Skin epidermis (tissue), 12 donors: ENCODE measurements around the gene FAM83C.

ENCODE experiments used
- H3K27ac ChIP-seq, 21 experiments: fragments of 200-600 bp; sonication (generic) in 11 of 21; one replicate each; pipeline ENCODE4 v1.5.0; 2020; ENCODE audit warnings: mild to moderate bottlenecking in 3 of 21, inconsistent platforms in 2 of 21, moderate library complexity in 2 of 21
- H3K4me3 ChIP-seq, 7 experiments: fragments of 200-600 bp; sonication (generic) in 2 of 7; one replicate each; pipeline ENCODE4 v1.5.0; 2020; ENCODE audit warnings: inconsistent platforms in 2 of 7, mild to moderate bottlenecking in 2 of 7, moderate library complexity in 1 of 7

FAM83C gene

GRCh38 chr20:35291654-35292503 lies at the start of gene FAM83C:
FAM83C (minus strand) TSS chr20:35292425; CDS start chr20:35292304, 121 bp downstream.
- Histone ChIP-seq H3K27ac (peak within 1 kb of the TSS in 20 of 21 experiments; percentile 13 to 90 (median 80)), H3K4me3 (peak within 1 kb of the TSS; percentile 26 to 47 (median 32))

- H3K4me3 ChIP-seq: no peak overlapping the region
- no peak overlapping the region for H3K27ac ChIP-seq
Measured at GRCh38 chr20:35341366-35342028, 49.3 kb upstream of the FAM83C start.

GRCh38 chr20:35340436-35340835 lies 48.2 kb upstream of the FAM83C start:
- H3K4me3 ChIP-seq: no peak overlapping the region
- no peak overlapping the region for H3K27ac ChIP-seq

- no peak overlapping the region for H3K4me3 ChIP-seq
- H3K27ac ChIP-seq: peak overlapping the region in 1 of 21 experiments; percentile 55
Measured at GRCh38 chr20:35339636-35340035, 47.4 kb upstream of the FAM83C start.

GRCh38 chr20:35339007-35339406 lies 46.8 kb upstream of the FAM83C start:
- peak overlapping the region in 2 of 21 experiments; percentile 17 to 55 for H3K27ac ChIP-seq
- no peak overlapping the region for H3K4me3 ChIP-seq

- Histone ChIP-seq H3K27ac (no peak overlapping the region), H3K4me3 (no peak overlapping the region)
Measured at GRCh38 chr20:35334311-35335101, 42.3 kb upstream of the FAM83C start.

GRCh38 chr20:35333606-35334005 lies 41.4 kb upstream of the FAM83C start:
- no peak overlapping the region for H3K4me3 ChIP-seq
- H3K27ac ChIP-seq: no peak overlapping the region

GRCh38 chr20:35332540-35333200 lies 40.4 kb upstream of the FAM83C start:
- Histone ChIP-seq H3K4me3 (no peak overlapping the region), H3K27ac (no peak overlapping the region)

GRCh38 chr20:35329435-35330139 lies 37.4 kb upstream of the FAM83C start:
- Histone ChIP-seq H3K4me3 (no peak overlapping the region), H3K27ac (no peak overlapping the region)

- Histone ChIP-seq H3K4me3 (no peak overlapping the region), H3K27ac (no peak overlapping the region)
Measured at GRCh38 chr20:35328689-35329088, 36.5 kb upstream of the FAM83C start.

- Histone ChIP-seq H3K27ac (no peak overlapping the region), H3K4me3 (no peak overlapping the region)
Measured at GRCh38 chr20:35328095-35328685, 36.0 kb upstream of the FAM83C start.

GRCh38 chr20:35327074-35327976 lies 35.1 kb upstream of the FAM83C start:
- Histone ChIP-seq H3K4me3 (no peak overlapping the region), H3K27ac (peak overlapping the region in 3 of 21 experiments; percentile 4 to 40 (median 14))

GRCh38 chr20:35326740-35327073 lies 34.5 kb upstream of the FAM83C start:
- no peak overlapping the region for H3K4me3 ChIP-seq
- H3K27ac ChIP-seq: peak overlapping the region in 4 of 21 experiments; percentile 11 to 56 (median 27)

- no peak overlapping the region for H3K4me3 ChIP-seq
- peak overlapping the region in 6 of 21 experiments; percentile 8 to 56 (median 24) for H3K27ac ChIP-seq
Measured at GRCh38 chr20:35326021-35326739, 34.0 kb upstream of the FAM83C start.

GRCh38 chr20:35325401-35325800 lies 33.2 kb upstream of the FAM83C start:
- Histone ChIP-seq H3K27ac (peak overlapping the region in 3 of 21 experiments; percentile 11 to 56 (median 37)), H3K4me3 (no peak overlapping the region)

GRCh38 chr20:35320396-35321126 lies 28.3 kb upstream of the FAM83C start:
- H3K4me3 ChIP-seq: no peak overlapping the region
- peak overlapping the region in 4 of 21 experiments; percentile 2 to 58 (median 30) for H3K27ac ChIP-seq
